ENCODE measurements around the gene CDKN2D. TPM values are rescaled to one million over a fixed set of nuclear protein-coding genes. Genes with fewer than 3 reads are reported as not detected.
A peak's percentile ranks its signal among the peaks of the same experiment; 100 is the strongest.

CDKN2D gene
- 9.0 TPM for polyA plus RNA-seq (2012; ENCODE audit: missing spikeins)

GRCh38 chr19:10568826-10569651 is at the start of gene CDKN2D:
Gene CDKN2D, minus strand, starts transcription at chr19:10568979. Its CDS starts 326 bp downstream, at chr19:10568653.
- TF ChIP-seq POLR2A (IDR thresholded peaks at IDR 0.05; ENCODE audit: low read depth, low read length) (peak; percentile 50; the same call in 1 of the 2 replicates), POLR2AphosphoS5 (IDR thresholded peaks at IDR 0.05; ENCODE audit: low read depth, low read length) (no peak)
- DNase-seq (ENCODE audit: insufficient read length): peak; percentile 91
- FAIRE-seq: peak; percentile 99

- no peak for FAIRE-seq
- DNase-seq (ENCODE audit: insufficient read length): no peak
- no peak for TF ChIP-seq POLR2AphosphoS5 (IDR thresholded peaks at IDR 0.05; ENCODE audit: low read depth, low read length)
- no peak for TF ChIP-seq POLR2A (IDR thresholded peaks at IDR 0.05; ENCODE audit: low read depth, low read length)
- TF ChIP-seq TAF1 (IDR thresholded peaks at IDR 0.05; ENCODE audit: borderline replicate concordance, low read depth, low read length): no peak
Measured at GRCh38 chr19:10617409-10618121, 48.8 kb upstream of the CDKN2D start.

GRCh38 chr19:10615429-10616023 is 46.7 kb upstream of the CDKN2D start:
- FAIRE-seq: no peak

GRCh38 chr19:10612499-10613119 is 43.8 kb upstream of the CDKN2D start:
- DNase-seq (ENCODE audit: insufficient read length) (no peak), FAIRE-seq (no peak)
- TF ChIP-seq POLR2AphosphoS5 (IDR thresholded peaks at IDR 0.05; ENCODE audit: low read depth, low read length): no peak

More at GRCh38 chr19:10615429-10616023, 46.7 kb upstream of the CDKN2D start:
- DNase-seq (ENCODE audit: insufficient read length): no peak
- TF ChIP-seq POLR2A (IDR thresholded peaks at IDR 0.05; ENCODE audit: low read depth, low read length) (no peak), TAF1 (IDR thresholded peaks at IDR 0.05; ENCODE audit: borderline replicate concordance, low read depth, low read length) (no peak), POLR2AphosphoS5 (IDR thresholded peaks at IDR 0.05; ENCODE audit: low read depth, low read length) (no peak)

- DNase-seq (ENCODE audit: insufficient read length) (no peak), FAIRE-seq (no peak)
- TF ChIP-seq TAF1 (IDR thresholded peaks at IDR 0.05; ENCODE audit: borderline replicate concordance, low read depth, low read length) (no peak), POLR2A (IDR thresholded peaks at IDR 0.05; ENCODE audit: low read depth, low read length) (no peak), POLR2AphosphoS5 (IDR thresholded peaks at IDR 0.05; ENCODE audit: low read depth, low read length) (no peak)
Measured at GRCh38 chr19:10611907-10612306, 43.1 kb upstream of the CDKN2D start.

- 0 out of 2 replicates have a peak, but pooled peaks have one; percentile 37 for TF ChIP-seq POLR2AphosphoS5 (IDR thresholded peaks at IDR 0.05; ENCODE audit: low read depth, low read length)
- TF ChIP-seq TAF1 (IDR thresholded peaks at IDR 0.05; ENCODE audit: borderline replicate concordance, low read depth, low read length): no peak
- peak; percentile 83 for FAIRE-seq
- peak; percentile 45 for DNase-seq (ENCODE audit: insufficient read length)
Measured at GRCh38 chr19:10604460-10604980, 35.7 kb upstream of the CDKN2D start.

GRCh38 chr19:10603873-10604459 is 35.2 kb upstream of the CDKN2D start:
- DNase-seq (ENCODE audit: insufficient read length) (no peak), FAIRE-seq (peak; percentile 89)
- TF ChIP-seq POLR2AphosphoS5 (IDR thresholded peaks at IDR 0.05; ENCODE audit: low read depth, low read length) (0 out of 2 replicates have a peak, but pooled peaks have one; percentile 36), TAF1 (IDR thresholded peaks at IDR 0.05; ENCODE audit: borderline replicate concordance, low read depth, low read length) (no peak), POLR2A (IDR thresholded peaks at IDR 0.05; ENCODE audit: low read depth, low read length) (no peak)

GRCh38 chr19:10603084-10603872 is 34.5 kb upstream of the CDKN2D start:
- FAIRE-seq: no peak
- DNase-seq (ENCODE audit: insufficient read length): peak; percentile 46
- TF ChIP-seq POLR2A (IDR thresholded peaks at IDR 0.05; ENCODE audit: low read depth, low read length) (peak; percentile 59; the same call in 1 of the 2 replicates), TAF1 (IDR thresholded peaks at IDR 0.05; ENCODE audit: borderline replicate concordance, low read depth, low read length) (no peak), POLR2AphosphoS5 (IDR thresholded peaks at IDR 0.05; ENCODE audit: low read depth, low read length) (0 out of 2 replicates have a peak, but pooled peaks have one; percentile 16)

- TF ChIP-seq POLR2A (IDR thresholded peaks at IDR 0.05; ENCODE audit: low read depth, low read length): no peak
- 0 out of 2 replicates have a peak, but pooled peaks have one; percentile 23 for TF ChIP-seq POLR2AphosphoS5 (IDR thresholded peaks at IDR 0.05; ENCODE audit: low read depth, low read length)
- 0 out of 2 replicates have a peak, but pooled peaks have one; percentile 21 for TF ChIP-seq TAF1 (IDR thresholded peaks at IDR 0.05; ENCODE audit: borderline replicate concordance, low read depth, low read length)
- DNase-seq (ENCODE audit: insufficient read length) (peak; percentile 94), FAIRE-seq (peak; percentile 50)
Measured at GRCh38 chr19:10602330-10603083, 33.7 kb upstream of the CDKN2D start.
